ENCODE data around the gene EPS15.

EPS15 gene

DNA sequence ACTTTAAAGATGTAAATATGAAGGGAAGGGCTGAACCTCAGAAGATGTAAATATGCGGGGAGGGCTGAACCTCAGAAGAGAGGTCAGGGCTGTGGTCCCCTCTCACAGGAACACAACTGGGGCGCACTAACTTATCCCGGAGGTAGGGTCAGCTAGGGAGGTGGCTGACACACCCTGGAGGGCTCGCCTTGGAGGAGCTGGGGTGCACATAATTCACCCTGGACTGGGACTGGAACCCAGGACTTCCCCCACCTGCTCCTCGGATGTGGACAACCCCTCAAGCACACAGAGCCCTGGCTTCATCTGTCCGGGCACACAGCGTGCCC is 174.8 kb downstream of the EPS15 start:
- H4K20me1 ChIP-seq (ENCODE audit: insufficient read depth, low read length, poor library complexity, severe bottlenecking), result no peaks in the 10 kb centered on the region
- no peaks in the 10 kb centered on the region for H3K27me3 ChIP-seq (ENCODE audit: insufficient read depth, low read length, poor library complexity, severe bottlenecking)
- H3K4me1 ChIP-seq (ENCODE audit: insufficient read depth, low read length, poor library complexity, severe bottlenecking), result peaks cover 8% of the 10 kb centered on the region
- no peaks in the 10 kb centered on the region for H3K79me2 ChIP-seq (ENCODE audit: insufficient read depth, low read length)
- H3K4me3 ChIP-seq (ENCODE audit: low read length, poor library complexity, severe bottlenecking), result no peak overlapping the region
- no peak overlapping the region for H3K9ac ChIP-seq (ENCODE audit: low read depth, low read length, poor library complexity, severe bottlenecking)
- H3K9me2 ChIP-seq (replicated peaks; ENCODE audit: low read depth, low read length), result no peaks in the 10 kb centered on the region
- no peaks in the 10 kb centered on the region for H3F3A ChIP-seq (ENCODE audit: low read depth)
- no peak overlapping the region for H3K4me2 ChIP-seq (ENCODE audit: low read depth, low read length, poor library complexity, severe bottlenecking)
- H3K9me3 ChIP-seq (ENCODE audit: insufficient read depth, low read depth, low read length), result no peaks in the 10 kb centered on the region
- no peak overlapping the region for H2AFZ ChIP-seq (ENCODE audit: low read length)
- H3K36me3 ChIP-seq (ENCODE audit: insufficient read depth, low read length), result no peaks in the 10 kb centered on the region
- no peak for TF ChIP-seq EZH2phosphoT487 (IDR thresholded peaks at IDR 0.05; ENCODE audit: borderline replicate concordance)
- TF ChIP-seq, protein P1, sequence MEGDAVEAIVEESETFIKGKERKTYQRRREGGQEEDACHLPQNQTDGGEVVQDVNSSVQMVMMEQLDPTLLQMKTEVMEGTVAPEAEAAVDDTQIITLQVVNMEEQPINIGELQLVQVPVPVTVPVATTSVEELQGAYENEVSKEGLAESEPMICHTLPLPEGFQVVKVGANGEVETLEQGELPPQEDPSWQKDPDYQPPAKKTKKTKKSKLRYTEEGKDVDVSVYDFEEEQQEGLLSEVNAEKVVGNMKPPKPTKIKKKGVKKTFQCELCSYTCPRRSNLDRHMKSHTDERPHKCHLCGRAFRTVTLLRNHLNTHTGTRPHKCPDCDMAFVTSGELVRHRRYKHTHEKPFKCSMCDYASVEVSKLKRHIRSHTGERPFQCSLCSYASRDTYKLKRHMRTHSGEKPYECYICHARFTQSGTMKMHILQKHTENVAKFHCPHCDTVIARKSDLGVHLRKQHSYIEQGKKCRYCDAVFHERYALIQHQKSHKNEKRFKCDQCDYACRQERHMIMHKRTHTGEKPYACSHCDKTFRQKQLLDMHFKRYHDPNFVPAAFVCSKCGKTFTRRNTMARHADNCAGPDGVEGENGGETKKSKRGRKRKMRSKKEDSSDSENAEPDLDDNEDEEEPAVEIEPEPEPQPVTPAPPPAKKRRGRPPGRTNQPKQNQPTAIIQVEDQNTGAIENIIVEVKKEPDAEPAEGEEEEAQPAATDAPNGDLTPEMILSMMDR (conservative IDR thresholded peaks at IDR 0.05; ENCODE audit: low read length), result no peak

DNA sequence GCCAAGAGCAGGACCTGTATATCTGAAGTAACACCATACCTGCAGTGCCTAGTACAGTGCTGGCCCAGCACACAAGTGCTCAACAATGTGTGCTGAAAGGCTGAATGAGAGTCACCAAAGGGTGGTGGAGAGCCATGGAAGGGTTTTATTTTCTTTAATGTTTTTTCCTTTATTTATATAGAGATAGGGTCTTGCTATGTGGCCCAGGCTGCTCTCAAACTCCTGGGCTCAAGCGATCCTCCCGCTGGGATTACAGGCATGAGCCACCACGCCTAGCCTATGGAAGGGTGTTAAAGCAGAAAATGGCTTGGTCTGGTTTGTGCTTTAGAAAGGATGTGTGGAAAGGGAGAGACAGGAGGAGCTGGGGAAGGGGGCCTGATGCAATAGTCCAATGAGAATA is 175.4 kb downstream of the EPS15 start:
- H3K4me3 ChIP-seq (ENCODE audit: low read length, poor library complexity, severe bottlenecking), result no peak overlapping the region
- H3K4me1 ChIP-seq (ENCODE audit: insufficient read depth, low read length, poor library complexity, severe bottlenecking), result peaks cover 8% of the 10 kb centered on the region
- no peaks in the 10 kb centered on the region for H3K9me2 ChIP-seq (replicated peaks; ENCODE audit: low read depth, low read length)
- no peak overlapping the region for H3K4me2 ChIP-seq (ENCODE audit: low read depth, low read length, poor library complexity, severe bottlenecking)
- no peaks in the 10 kb centered on the region for H3K27me3 ChIP-seq (ENCODE audit: insufficient read depth, low read length, poor library complexity, severe bottlenecking)
- H3K36me3 ChIP-seq (ENCODE audit: insufficient read depth, low read length), result no peaks in the 10 kb centered on the region
- H3K9me3 ChIP-seq (ENCODE audit: insufficient read depth, low read depth, low read length), result no peaks in the 10 kb centered on the region
- TF ChIP-seq EZH2phosphoT487 (IDR thresholded peaks at IDR 0.05; ENCODE audit: borderline replicate concordance), result no peak
- TF ChIP-seq, protein P1 (conservative IDR thresholded peaks at IDR 0.05; ENCODE audit: low read length), result no peak
- H3K79me2 ChIP-seq (ENCODE audit: insufficient read depth, low read length), result no peaks in the 10 kb centered on the region
- no peak overlapping the region for H2AFZ ChIP-seq (ENCODE audit: low read length)
- H3K9ac ChIP-seq (ENCODE audit: low read depth, low read length, poor library complexity, severe bottlenecking), result no peak overlapping the region
- no peaks in the 10 kb centered on the region for H4K20me1 ChIP-seq (ENCODE audit: insufficient read depth, low read length, poor library complexity, severe bottlenecking)
- no peaks in the 10 kb centered on the region for H3F3A ChIP-seq (ENCODE audit: low read depth)

DNA sequence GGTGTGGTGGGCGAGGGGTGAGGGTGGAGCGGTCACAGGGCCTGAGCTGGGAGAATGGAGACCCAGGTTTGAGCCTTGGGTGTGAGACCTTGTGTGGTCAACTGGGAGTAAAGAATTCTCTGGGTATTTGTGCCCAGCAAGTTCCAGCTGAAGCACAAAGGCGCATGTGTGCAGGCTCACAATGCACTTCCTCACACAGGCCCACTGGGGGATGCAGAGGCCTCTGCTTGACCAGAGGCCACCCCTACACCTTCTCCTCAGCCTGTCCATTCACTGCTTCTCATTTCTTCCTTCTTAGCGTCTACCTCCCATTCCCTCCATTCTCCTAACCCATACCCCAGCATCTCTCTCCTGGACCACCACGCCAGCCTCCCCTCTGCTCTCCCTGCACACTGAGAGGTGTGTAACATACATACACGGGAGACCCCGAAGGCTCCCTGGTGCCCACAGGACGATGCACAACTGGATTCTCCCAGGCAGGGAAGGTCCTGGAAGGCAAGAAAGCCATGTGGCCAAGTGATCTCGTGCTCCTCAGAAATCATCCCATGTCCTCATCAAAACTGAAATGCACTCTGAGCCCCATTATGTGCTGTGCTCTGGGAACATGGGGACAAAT is 176.4 kb downstream of the EPS15 start:
- H3K9ac ChIP-seq (ENCODE audit: low read depth, low read length, poor library complexity, severe bottlenecking), result no peak overlapping the region
- H3K79me2 ChIP-seq (ENCODE audit: insufficient read depth, low read length), result no peaks in the 10 kb centered on the region
- H3K4me3 ChIP-seq (ENCODE audit: low read length, poor library complexity, severe bottlenecking), result no peak overlapping the region
- no peaks in the 10 kb centered on the region for H3K36me3 ChIP-seq (ENCODE audit: insufficient read depth, low read length)
- no peaks in the 10 kb centered on the region for H4K20me1 ChIP-seq (ENCODE audit: insufficient read depth, low read length, poor library complexity, severe bottlenecking)
- peaks cover 8% of the 10 kb centered on the region for H3K4me1 ChIP-seq (ENCODE audit: insufficient read depth, low read length, poor library complexity, severe bottlenecking)
- no peaks in the 10 kb centered on the region for H3K9me2 ChIP-seq (replicated peaks; ENCODE audit: low read depth, low read length)
- H3K4me2 ChIP-seq (ENCODE audit: low read depth, low read length, poor library complexity, severe bottlenecking), result no peak overlapping the region
- H3F3A ChIP-seq (ENCODE audit: low read depth), result no peaks in the 10 kb centered on the region
- no peaks in the 10 kb centered on the region for H3K27me3 ChIP-seq (ENCODE audit: insufficient read depth, low read length, poor library complexity, severe bottlenecking)
- no peaks in the 10 kb centered on the region for H3K9me3 ChIP-seq (ENCODE audit: insufficient read depth, low read depth, low read length)
- H2AFZ ChIP-seq (ENCODE audit: low read length), result no peak overlapping the region
- no peak for TF ChIP-seq EZH2phosphoT487 (IDR thresholded peaks at IDR 0.05; ENCODE audit: borderline replicate concordance)
- TF ChIP-seq, protein P1 (conservative IDR thresholded peaks at IDR 0.05; ENCODE audit: low read length), result no peak

All from Loucy (cell line).